H1 (cell line): Measurements from ENCODE around the gene DUSP7.

Experiments
- CTCF ChIP-seq, 3 experiments: IDR thresholded peaks; 1 replicate in 2 of 3; 2 replicates in 1 of 3; pipeline versions ENCODE4 v1.5.1 to v1.6.1; 2011; ENCODE audit warnings: low read length in 3 of 3, mild to moderate bottlenecking in 3 of 3, inconsistent platforms in 2 of 3, low read depth in 1 of 3, moderate library complexity in 1 of 3; ENCODE audit not compliant: insufficient read depth in 1 of 3; ENCODE audit errors: control extremely low read depth in 1 of 3
- EP300 ChIP-seq, 2 experiments: IDR thresholded peaks; 1 replicate in 1 of 2; 2 replicates in 1 of 2; pipeline ENCODE4 v1.6.1; 2011 to 2012; ENCODE audit warnings: low read depth in 2 of 2, low read length in 2 of 2, mild to moderate bottlenecking in 2 of 2, borderline replicate concordance in 1 of 2, inconsistent platforms in 1 of 2, moderate library complexity in 1 of 2
- GABPA ChIP-seq: IDR thresholded peaks from 2 replicates; pipeline ENCODE4 v1.6.1; 2011; ENCODE audit warnings: mild to moderate bottlenecking, low read length, moderate library complexity, borderline replicate concordance; ENCODE audit not compliant: insufficient read depth
- POLR2AphosphoS5 ChIP-seq: IDR thresholded peaks from 2 replicates; pipeline ENCODE4 v1.6.1; 2011; ENCODE audit warnings: low read depth, low read length
- RAD21 ChIP-seq, 2 experiments: IDR thresholded peaks in 1 of 2; conservative IDR thresholded peaks in 1 of 2; 2 replicates each; pipeline ENCODE4 v1.6.1; 2011; ENCODE audit warnings: low read depth in 2 of 2, low read length in 2 of 2, improper control_type of control experiment in 1 of 2, inconsistent platforms in 1 of 2, mild to moderate bottlenecking in 1 of 2, moderate library complexity in 1 of 2
- SP1 ChIP-seq: IDR thresholded peaks from 2 replicates; pipeline ENCODE4 v1.6.1; 2011; ENCODE audit warnings: low read depth, low read length
- TEAD4 ChIP-seq: IDR thresholded peaks from 2 replicates; pipeline ENCODE4 v1.6.1; 2012; ENCODE audit warnings: low read depth, low read length, inconsistent platforms, mixed read lengths
- USF2 ChIP-seq: IDR thresholded peaks from 2 replicates; pipeline ENCODE4 v1.6.1; 2011; ENCODE audit warnings: low read length, improper control_type of control experiment
- TF ChIP-seq, protein P1 (sequence below): fragments of 300-600 bp; sonication (generic); IDR thresholded peaks from 2 replicates; pipeline ENCODE4 v1.7.1; 2012; ENCODE audit warnings: low read length, moderate library complexity, mild to moderate bottlenecking, inconsistent platforms; ENCODE audit not compliant: insufficient replicate concordance

GRCh38 chr3:52018319-52019000, 37.9 kb downstream of the DUSP7 start:
- no peak for TF ChIP-seq POLR2AphosphoS5
- TF ChIP-seq CTCF (IDR thresholded peaks at IDR 0.05; ENCODE audit: control extremely low read depth in 1 of 3, insufficient read depth in 1 of 3, low read depth in 1 of 3, low read length in 3 of 3) = no peak
- TF ChIP-seq TEAD4 = no peak
- no peak for TF ChIP-seq SP1
- no peak for TF ChIP-seq EP300 (IDR thresholded peaks at IDR 0.05; ENCODE audit: borderline replicate concordance in 1 of 2, low read depth in 2 of 2, low read length in 2 of 2)
- TF ChIP-seq GABPA = no peak
- TF ChIP-seq RAD21 (IDR thresholded peaks at IDR 0.05 in 1 of 2, conservative IDR thresholded peaks at IDR 0.05 in 1 of 2; ENCODE audit: low read depth in 2 of 2, low read length in 2 of 2) = no peak
- TF ChIP-seq, protein P1, sequence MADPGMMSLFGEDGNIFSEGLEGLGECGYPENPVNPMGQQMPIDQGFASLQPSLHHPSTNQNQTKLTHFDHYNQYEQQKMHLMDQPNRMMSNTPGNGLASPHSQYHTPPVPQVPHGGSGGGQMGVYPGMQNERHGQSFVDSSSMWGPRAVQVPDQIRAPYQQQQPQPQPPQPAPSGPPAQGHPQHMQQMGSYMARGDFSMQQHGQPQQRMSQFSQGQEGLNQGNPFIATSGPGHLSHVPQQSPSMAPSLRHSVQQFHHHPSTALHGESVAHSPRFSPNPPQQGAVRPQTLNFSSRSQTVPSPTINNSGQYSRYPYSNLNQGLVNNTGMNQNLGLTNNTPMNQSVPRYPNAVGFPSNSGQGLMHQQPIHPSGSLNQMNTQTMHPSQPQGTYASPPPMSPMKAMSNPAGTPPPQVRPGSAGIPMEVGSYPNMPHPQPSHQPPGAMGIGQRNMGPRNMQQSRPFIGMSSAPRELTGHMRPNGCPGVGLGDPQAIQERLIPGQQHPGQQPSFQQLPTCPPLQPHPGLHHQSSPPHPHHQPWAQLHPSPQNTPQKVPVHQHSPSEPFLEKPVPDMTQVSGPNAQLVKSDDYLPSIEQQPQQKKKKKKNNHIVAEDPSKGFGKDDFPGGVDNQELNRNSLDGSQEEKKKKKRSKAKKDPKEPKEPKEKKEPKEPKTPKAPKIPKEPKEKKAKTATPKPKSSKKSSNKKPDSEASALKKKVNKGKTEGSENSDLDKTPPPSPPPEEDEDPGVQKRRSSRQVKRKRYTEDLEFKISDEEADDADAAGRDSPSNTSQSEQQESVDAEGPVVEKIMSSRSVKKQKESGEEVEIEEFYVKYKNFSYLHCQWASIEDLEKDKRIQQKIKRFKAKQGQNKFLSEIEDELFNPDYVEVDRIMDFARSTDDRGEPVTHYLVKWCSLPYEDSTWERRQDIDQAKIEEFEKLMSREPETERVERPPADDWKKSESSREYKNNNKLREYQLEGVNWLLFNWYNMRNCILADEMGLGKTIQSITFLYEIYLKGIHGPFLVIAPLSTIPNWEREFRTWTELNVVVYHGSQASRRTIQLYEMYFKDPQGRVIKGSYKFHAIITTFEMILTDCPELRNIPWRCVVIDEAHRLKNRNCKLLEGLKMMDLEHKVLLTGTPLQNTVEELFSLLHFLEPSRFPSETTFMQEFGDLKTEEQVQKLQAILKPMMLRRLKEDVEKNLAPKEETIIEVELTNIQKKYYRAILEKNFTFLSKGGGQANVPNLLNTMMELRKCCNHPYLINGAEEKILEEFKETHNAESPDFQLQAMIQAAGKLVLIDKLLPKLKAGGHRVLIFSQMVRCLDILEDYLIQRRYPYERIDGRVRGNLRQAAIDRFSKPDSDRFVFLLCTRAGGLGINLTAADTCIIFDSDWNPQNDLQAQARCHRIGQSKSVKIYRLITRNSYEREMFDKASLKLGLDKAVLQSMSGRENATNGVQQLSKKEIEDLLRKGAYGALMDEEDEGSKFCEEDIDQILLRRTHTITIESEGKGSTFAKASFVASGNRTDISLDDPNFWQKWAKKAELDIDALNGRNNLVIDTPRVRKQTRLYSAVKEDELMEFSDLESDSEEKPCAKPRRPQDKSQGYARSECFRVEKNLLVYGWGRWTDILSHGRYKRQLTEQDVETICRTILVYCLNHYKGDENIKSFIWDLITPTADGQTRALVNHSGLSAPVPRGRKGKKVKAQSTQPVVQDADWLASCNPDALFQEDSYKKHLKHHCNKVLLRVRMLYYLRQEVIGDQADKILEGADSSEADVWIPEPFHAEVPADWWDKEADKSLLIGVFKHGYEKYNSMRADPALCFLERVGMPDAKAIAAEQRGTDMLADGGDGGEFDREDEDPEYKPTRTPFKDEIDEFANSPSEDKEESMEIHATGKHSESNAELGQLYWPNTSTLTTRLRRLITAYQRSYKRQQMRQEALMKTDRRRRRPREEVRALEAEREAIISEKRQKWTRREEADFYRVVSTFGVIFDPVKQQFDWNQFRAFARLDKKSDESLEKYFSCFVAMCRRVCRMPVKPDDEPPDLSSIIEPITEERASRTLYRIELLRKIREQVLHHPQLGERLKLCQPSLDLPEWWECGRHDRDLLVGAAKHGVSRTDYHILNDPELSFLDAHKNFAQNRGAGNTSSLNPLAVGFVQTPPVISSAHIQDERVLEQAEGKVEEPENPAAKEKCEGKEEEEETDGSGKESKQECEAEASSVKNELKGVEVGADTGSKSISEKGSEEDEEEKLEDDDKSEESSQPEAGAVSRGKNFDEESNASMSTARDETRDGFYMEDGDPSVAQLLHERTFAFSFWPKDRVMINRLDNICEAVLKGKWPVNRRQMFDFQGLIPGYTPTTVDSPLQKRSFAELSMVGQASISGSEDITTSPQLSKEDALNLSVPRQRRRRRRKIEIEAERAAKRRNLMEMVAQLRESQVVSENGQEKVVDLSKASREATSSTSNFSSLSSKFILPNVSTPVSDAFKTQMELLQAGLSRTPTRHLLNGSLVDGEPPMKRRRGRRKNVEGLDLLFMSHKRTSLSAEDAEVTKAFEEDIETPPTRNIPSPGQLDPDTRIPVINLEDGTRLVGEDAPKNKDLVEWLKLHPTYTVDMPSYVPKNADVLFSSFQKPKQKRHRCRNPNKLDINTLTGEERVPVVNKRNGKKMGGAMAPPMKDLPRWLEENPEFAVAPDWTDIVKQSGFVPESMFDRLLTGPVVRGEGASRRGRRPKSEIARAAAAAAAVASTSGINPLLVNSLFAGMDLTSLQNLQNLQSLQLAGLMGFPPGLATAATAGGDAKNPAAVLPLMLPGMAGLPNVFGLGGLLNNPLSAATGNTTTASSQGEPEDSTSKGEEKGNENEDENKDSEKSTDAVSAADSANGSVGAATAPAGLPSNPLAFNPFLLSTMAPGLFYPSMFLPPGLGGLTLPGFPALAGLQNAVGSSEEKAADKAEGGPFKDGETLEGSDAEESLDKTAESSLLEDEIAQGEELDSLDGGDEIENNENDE = no peak
- TF ChIP-seq USF2 = no peak
